WTC11 (cell line): ENCODE data around the gene WDR53.

Source experiments
- ATF1 ChIP-seq: sonication (generic); formaldehyde crosslinking; IDR thresholded peaks from 2 replicates; pipeline ENCODE4 v1.8.1; 2023; ENCODE audit warnings: mild to moderate bottlenecking, moderate library complexity, missing genetic modification reagents
- CREB1 ChIP-seq: sonication (generic); formaldehyde crosslinking; IDR thresholded peaks from 2 replicates; pipeline ENCODE4 v1.8.0; 2023; ENCODE audit warnings: mild to moderate bottlenecking, missing genetic modification reagents
- CTCF ChIP-seq: fragments of 200-600 bp; IDR thresholded peaks from 2 replicates; pipeline ENCODE4 v1.8.0; 2022; ENCODE audit warnings: antibody characterized with exemption
- FOXJ3 ChIP-seq: sonication (generic); formaldehyde crosslinking; IDR thresholded peaks from 2 replicates; pipeline ENCODE4 v1.9.0; 2021; ENCODE audit warnings: missing genetic modification reagents, mild to moderate bottlenecking, borderline replicate concordance
- USF2 ChIP-seq: sonication (generic); formaldehyde crosslinking; IDR thresholded peaks from 2 replicates; pipeline ENCODE4 v1.8.1; 2023; ENCODE audit warnings: mild to moderate bottlenecking, missing genetic modification reagents, moderate library complexity
- ZNF281 ChIP-seq: sonication (generic); formaldehyde crosslinking; IDR thresholded peaks from 2 replicates; pipeline ENCODE4 v1.8.0; 2023; ENCODE audit warnings: mild to moderate bottlenecking, missing genetic modification reagents

GRCh38 chr3:196590279-196590678 lies 21.9 kb upstream of the WDR53 start:
- no peak for TF ChIP-seq CTCF
- no peak for TF ChIP-seq ZNF281
- TF ChIP-seq CREB1 (CRISPR knock-in tag) = no peak
- TF ChIP-seq ATF1 (CRISPR knock-in tag) = no peak
- TF ChIP-seq FOXJ3 = no peak
- no peak for TF ChIP-seq USF2
